OCI-M2 (cell line): Measurements from ENCODE around the gene BGLAP.

Experiments used
- DNase-seq: peaks from one replicate; lab custom pipeline; 2025; ENCODE audit not compliant: unreplicated experiment; lab: John Stamatoyannopoulos, UW

Gene BGLAP

DNA sequence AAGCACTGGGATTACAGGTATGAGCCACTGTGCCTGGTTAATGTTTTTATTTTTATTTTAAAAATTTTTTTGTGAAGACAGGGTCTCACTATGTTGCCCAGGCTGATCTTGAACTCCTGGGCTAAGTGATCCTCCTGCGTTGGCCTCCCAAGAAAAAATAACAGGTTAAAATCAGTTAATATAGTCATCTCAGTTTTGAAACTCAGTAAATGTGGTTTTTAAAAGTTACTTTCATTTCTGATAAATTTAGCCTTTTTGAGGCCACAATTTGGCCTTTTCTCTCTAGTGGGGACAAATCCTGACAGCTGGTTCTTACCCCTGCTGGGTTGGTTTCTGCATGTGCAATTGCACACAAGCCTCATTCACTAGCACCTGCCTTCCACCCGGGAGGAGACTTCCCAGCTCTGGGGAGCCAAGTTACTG, 15.9 kb upstream of the BGLAP start:
- no peak for DNase-seq

DNA sequence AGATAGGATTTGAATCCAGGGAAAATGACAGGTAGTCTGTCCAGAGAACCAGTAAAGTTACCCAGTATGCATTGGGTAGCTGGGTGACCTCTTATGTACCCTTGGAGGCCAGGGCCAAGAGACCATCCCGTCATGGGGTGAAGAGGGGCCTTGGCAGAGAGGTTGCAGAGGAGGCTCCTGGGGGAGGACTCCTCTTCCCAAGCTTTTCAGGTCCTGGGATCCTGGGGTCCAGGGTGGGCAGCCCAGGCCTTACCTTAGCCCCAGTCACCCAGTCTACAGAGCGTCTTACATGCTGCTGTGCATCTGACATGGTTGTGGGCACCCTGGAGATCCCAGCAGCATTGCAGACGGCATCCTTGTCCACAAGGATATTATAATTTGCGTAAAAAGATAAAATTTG, 15.2 kb upstream of the BGLAP start:
- DNase-seq = no peak

GRCh38 chr1:156228501-156228900, 13.5 kb upstream of the BGLAP start:
- DNase-seq = no peak

DNA sequence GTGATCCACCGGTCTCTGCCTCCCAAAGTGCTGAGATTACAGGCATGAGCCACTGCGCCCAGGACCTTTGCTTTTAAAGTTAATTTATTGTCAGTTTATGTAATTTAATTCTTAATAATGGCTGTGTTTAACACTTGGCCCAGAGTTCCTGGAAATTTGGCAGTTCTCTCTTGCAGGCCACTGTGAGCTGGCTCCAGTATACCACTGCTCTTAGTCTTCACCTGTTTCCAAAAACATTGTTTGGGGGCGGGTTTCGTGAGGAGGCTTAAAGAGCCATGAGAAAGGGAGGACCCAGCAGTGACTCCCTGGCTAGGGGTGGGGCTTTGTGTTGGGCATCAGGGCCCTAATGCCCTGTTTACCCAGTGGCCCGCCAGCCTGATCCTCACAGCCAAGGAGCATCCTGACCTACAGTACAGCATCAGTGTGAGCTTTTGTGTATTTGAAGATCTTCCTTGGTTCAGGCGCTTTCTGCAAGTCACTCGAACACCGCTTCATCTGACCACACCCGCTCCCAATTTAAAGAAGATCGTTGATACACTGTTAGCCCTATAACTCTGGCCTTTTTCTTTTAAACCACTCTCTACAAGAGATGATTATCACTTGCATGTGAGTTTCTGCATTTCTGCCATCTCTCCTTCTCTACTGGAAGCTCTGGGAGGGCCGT, 12.0 kb upstream of the BGLAP start:
- DNase-seq = no peak

- no peak for DNase-seq
Observed at GRCh38 chr1:156230473-156230837, 11.5 kb upstream of the BGLAP start.

DNA sequence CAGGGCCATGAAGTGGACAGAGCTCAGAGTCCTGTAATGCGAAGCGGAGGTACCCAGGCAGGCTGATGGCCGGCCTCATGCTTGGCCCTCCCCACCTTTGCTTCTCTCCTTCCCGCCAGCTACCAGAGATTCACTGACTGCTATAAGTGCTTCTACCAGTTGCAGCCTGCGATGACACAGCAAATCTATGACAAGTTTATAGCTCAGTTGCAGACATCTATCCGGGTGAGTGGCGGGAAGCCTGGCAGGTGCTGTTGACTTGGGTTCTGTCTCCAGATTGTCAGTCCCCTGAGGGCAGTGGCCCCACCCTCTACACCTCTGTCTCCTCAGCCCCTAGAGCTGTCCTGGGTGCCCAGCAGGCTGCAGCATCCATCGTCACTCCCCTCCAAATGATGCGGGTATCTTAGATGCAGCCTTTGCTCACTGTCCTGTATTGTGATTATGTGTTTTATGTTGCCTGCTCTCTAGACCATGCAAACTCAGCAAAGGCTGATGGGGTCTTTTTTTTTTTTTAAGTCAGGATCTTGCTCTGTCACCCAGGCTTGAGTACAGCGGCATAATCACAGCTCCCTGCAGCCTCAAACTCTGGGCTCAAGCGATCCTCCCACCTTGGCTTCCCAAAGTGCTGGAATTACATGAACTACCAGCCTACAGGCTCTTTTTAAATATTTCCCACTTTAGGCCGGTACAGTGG, 9.6 kb upstream of the BGLAP start:
- no peak for DNase-seq

GRCh38 chr1:156233426-156234127, 8.4 kb upstream of the BGLAP start:
- DNase-seq = no peak

DNA sequence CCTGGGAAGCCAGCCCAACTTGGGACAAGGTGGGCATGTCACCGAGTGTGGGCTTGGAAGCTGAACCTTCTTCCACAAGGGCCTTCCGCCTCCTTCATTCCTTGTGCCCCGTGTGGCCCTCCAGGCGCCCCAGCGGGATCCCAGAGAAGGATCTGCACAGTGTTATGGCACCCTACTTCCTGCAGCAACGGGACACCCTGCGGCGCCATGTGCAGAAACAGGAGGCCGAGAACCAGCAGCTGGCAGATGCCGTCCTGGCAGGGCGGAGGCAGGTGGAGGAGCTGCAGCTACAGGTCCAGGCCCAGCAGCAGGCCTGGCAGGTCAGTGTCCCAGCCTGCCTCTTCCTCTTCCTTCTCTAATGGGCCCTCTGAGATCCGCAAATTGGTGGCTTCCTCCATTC, 5.8 kb upstream of the BGLAP start:
- no peak for DNase-seq

GRCh38 chr1:156238248-156238647, 3.7 kb upstream of the BGLAP start:
- no peak for DNase-seq

GRCh38 chr1:156241311-156241811, 623 bp upstream of the BGLAP start:
- no peak for DNase-seq

DNA sequence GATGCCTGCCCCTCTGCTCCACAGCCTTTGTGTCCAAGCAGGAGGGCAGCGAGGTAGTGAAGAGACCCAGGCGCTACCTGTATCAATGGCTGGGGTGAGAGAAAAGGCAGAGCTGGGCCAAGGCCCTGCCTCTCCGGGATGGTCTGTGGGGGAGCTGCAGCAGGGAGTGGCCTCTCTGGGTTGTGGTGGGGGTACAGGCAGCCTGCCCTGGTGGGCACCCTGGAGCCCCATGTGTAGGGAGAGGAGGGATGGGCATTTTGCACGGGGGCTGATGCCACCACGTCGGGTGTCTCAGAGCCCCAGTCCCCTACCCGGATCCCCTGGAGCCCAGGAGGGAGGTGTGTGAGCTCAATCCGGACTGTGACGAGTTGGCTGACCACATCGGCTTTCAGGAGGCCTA, 754 bp downstream of the BGLAP start:
- no peak for DNase-seq

- no peak for DNase-seq
Observed at GRCh38 chr1:156244126-156244525, 2.1 kb downstream of the BGLAP start.

DNA sequence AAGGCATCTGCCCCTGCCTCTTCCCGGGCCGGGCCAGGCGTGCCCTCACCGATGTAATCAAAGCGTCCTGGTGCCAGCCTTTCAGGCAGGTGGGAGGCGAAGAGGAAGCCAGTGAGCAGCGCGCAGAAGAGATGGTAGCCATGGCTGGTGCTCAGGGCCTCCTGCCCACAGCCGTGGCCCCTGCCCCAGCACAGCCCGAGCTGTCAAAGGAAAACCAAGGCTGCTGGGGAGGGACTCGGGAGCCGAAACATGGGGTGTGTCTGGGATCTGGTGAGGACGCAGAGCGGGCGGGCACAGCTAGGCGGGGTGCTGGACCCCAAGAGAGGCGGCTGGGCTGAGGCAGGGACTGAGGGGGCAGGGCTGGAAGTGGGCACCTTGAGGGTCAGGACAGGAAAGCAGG, 2.7 kb downstream of the BGLAP start:
- DNase-seq = no peak

- DNase-seq = no peak
Observed at GRCh38 chr1:156245451-156246232, 3.7 kb downstream of the BGLAP start.

- DNase-seq = no peak
Observed at GRCh38 chr1:156246241-156246780, 4.3 kb downstream of the BGLAP start.

GRCh38 chr1:156246781-156247459, 4.9 kb downstream of the BGLAP start:
- no peak for DNase-seq

DNA sequence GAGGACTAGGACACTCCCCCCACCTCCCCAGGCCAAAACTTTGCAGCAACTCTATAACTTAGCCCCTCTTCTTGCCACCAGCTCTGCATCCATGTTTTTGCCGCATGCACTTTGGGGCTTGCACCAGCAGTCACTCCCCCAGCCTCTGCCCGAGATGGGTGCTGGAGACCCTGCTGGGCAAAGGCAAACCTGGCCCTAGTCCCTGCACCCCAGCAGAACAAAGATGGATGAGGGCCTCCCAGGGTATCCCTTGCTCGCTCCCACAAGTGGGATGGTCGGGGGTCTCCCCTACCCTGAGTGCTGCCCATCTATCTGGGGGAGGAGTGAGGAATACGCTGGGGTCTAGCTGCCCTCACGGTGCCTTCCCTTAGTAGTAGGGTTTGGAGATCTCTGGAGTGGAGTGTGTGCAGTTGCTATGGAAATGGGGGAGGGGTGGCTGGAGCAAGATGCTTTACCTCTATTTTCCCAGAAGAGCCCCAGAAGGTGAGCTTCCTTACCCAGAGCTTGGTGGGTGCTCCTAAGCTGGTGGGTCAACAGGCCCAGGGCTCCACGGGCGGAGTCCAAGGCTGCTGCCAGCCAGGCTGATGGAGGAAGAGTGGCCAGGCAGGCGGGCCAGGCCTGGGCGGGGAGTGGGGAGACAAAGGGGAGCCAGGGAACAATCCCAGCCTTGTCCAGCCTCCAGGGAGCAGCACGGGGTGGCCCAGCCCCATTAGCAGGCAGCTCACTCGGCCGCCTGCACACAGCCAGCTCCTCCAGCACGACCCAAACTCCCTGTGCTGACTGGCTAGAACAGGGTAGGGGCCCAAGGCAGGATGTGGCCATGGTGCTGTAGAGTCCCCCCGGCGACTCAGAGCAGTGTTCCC, 5.7 kb downstream of the BGLAP start, which contains the start of gene PAQR6:
PAQR6 (minus strand) TSS at position 597 of the 863 bp plus-strand sequence. CDS start 1,325 bp downstream, outside the sequence.
- no peak for DNase-seq

GRCh38 chr1:156248323-156248683, 6.3 kb downstream of the BGLAP start:
- no peak for DNase-seq

GRCh38 chr1:156249593-156249992, 7.6 kb downstream of the BGLAP start:
- DNase-seq = no peak
